ENCODE data around the gene RAD51B.
"Not testable (repeated sequence)": the region's sequence is repeated elsewhere in the genome, so short reads cannot be mapped to it uniquely, and the experiment has no call there.

The RAD51B gene

DNA sequence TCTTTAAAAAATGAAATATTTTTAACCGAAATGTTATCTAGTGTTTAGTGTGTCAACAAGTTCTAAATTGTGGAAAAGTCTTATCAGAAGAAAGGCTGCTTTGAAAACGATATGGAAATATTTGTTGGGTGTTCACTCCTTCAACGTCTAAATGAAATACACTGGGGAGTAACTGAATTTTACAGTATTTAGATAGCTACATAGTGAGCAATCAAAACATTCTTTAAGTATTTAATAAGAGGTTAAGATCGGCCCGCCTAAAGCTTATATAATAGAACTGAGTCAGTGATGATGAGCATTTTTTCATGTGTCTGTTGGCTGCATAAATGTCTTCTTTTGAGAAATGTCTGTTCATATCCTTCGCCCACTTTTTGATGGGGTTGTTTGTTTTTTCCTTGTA lies 228.3 kb downstream of the RAD51B start:
- no peak overlapping the region for H3K4me3 ChIP-seq (replicated peaks; ENCODE audit: low read depth, low read length)
- peak; percentile 17 for DNase-seq (ENCODE audit: low read depth)
- TF ChIP-seq, protein P1, sequence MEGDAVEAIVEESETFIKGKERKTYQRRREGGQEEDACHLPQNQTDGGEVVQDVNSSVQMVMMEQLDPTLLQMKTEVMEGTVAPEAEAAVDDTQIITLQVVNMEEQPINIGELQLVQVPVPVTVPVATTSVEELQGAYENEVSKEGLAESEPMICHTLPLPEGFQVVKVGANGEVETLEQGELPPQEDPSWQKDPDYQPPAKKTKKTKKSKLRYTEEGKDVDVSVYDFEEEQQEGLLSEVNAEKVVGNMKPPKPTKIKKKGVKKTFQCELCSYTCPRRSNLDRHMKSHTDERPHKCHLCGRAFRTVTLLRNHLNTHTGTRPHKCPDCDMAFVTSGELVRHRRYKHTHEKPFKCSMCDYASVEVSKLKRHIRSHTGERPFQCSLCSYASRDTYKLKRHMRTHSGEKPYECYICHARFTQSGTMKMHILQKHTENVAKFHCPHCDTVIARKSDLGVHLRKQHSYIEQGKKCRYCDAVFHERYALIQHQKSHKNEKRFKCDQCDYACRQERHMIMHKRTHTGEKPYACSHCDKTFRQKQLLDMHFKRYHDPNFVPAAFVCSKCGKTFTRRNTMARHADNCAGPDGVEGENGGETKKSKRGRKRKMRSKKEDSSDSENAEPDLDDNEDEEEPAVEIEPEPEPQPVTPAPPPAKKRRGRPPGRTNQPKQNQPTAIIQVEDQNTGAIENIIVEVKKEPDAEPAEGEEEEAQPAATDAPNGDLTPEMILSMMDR (IDR thresholded peaks at IDR 0.05; ENCODE audit: low read length, missing control alignments), result no peak

DNA sequence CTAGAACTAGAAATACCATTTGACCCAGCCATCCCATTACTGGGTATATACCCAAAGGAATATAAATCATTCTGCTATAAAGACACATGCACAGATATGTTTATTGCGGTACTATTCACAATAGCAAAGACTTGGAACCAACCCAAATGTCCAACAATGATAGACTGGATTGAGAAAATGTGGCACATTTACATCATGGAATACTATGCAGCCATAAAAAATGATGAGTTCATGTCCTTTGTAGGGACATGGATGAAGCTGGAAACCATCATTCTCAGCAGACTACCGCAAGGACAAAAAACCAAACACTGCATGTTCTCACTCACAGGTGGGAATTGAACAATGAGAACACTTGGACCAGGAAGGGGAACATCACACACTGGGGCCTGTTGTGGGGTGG lies 229.2 kb downstream of the RAD51B start:
- not testable (repeated sequence) for H3K4me3 ChIP-seq (replicated peaks; ENCODE audit: low read depth, low read length); DNase-seq (ENCODE audit: low read depth)

DNA sequence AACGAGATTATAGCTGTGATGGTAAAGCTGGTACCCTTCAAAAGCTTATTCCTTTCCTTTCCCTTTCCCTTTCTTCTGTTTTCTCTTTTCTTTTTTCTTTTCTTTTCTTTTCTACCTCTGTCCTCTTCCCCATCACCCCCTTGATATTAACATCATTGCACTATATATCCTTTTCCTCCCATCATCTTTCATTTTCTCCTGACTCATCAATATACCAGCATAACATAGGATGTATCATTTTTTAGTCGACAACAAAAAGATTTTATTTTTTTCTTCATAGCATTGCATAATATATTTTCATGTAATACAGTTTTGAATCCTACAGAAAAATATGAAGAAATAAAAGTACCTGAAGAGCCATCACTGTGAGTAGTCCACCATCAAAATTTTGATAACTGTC lies 230.6 kb downstream of the RAD51B start:
- TF ChIP-seq, protein P1 (IDR thresholded peaks at IDR 0.05; ENCODE audit: low read length, missing control alignments), result no peak
- no peak overlapping the region for H3K4me3 ChIP-seq (replicated peaks; ENCODE audit: low read depth, low read length)
- DNase-seq (ENCODE audit: low read depth), result no peak

DNA sequence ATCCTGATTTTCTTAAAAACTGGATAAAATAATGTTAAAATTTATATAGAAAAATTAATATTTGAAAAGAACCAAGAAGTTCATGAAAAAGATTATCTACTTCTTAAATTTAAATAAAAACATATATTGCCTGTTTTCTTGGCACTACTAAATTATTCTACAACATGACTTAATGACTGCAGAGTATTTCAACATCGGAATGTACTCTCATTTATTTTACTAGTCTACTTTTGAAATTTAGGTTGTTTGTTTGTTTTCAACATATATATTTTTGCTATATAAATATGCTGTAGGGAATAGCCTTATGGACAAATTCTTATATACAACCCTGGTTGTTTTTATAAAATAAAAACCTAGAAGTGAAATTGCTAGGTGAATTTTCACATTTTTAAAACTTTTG lies 231.6 kb downstream of the RAD51B start:
- DNase-seq (ENCODE audit: low read depth), result peak; percentile 13
- TF ChIP-seq, protein P1 (IDR thresholded peaks at IDR 0.05; ENCODE audit: low read length, missing control alignments), result no peak
- H3K4me3 ChIP-seq (replicated peaks; ENCODE audit: low read depth, low read length), result no peak overlapping the region

DNA sequence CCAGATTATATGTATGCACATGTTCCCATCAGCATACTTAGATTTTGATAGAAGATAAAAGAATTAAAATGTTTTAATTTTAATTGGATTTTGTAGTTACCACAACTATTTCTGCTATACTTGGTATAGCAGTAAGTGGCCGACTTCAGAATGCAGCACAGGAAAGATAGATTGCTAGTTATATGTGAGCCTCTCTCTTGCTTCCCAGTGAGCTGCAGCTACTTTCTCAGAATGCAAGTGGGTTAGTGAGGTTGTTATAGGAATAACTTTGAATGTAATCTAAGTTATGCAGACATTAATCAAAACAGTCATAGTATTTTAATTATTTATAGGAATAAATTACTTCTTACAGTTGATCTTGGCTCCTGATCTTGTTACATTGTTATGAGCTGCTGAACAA lies 240.6 kb downstream of the RAD51B start:
- TF ChIP-seq, protein P1 (IDR thresholded peaks at IDR 0.05; ENCODE audit: low read length, missing control alignments), result no peak
- no peak for DNase-seq (ENCODE audit: low read depth)
- H3K4me3 ChIP-seq (replicated peaks; ENCODE audit: low read depth, low read length), result no peak overlapping the region

DNA sequence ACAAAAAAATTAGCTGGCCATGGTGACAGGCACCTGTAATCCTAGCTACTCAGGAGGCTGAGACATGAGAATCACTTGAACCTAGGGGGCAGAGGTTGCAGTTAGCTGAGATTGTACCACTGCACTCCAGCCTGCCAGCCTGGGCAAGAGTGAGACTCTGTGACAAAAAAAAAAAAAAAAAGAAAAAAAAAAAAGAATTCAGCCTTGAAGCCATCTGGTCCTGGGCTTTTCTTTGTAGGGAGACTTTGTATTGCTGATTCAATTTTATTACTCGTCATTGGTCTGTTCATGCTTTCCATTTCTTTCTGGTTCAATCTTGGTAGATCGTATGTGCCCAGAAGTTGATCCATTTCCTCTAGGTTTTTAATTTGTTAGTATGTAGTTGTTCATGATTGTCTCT lies 243.1 kb downstream of the RAD51B start:
- DNase-seq (ENCODE audit: low read depth), result no peak
- no peak overlapping the region for H3K4me3 ChIP-seq (replicated peaks; ENCODE audit: low read depth, low read length)
- TF ChIP-seq, protein P1 (IDR thresholded peaks at IDR 0.05; ENCODE audit: low read length, missing control alignments), result no peak

DNA sequence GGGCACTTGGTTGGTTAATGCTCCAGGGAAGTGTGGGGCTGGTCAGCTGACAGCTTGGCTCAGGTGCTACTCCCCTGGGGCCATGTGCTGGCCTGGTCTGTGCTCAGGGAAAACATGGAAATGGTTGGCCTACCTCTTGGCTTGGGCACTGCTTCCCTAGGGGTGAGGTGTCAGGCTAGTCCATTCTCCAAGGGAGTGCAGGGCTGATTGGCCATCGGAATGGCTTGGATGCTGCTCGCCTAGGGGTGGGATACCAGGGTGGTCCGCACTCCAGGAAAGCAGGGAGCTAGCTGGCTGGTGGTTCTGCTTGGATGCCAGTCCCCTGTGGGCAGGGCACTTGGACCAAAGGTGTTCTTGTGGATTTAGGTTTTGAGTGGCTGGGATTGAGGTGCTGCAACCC lies 245.7 kb downstream of the RAD51B start:
- TF ChIP-seq, protein P1 (IDR thresholded peaks at IDR 0.05; ENCODE audit: low read length, missing control alignments), result no peak
- H3K4me3 ChIP-seq (replicated peaks; ENCODE audit: low read depth, low read length), result no peak overlapping the region
- DNase-seq (ENCODE audit: low read depth), result no peak
